HEK293T (cell line): ENCODE results near the gene DERL3.

ENCODE experiments used
- CTCF ChIA-PET: fragments of 350-600 bp; formaldehyde crosslinking; extraction: SDS; loops from one replicate; lab custom pipeline; 2021; ENCODE audit warnings: antibody characterized with exemption, inconsistent platforms; lab: Yijun Ruan, JAX
- POLR2A ChIA-PET: fragments of 350-600 bp; formaldehyde crosslinking; extraction: SDS; loops from one replicate; lab custom pipeline; 2020; ENCODE audit warnings: antibody characterized with exemption, inconsistent platforms; lab: Yijun Ruan, JAX
- DNase-seq: peaks from one replicate; pipeline ENCODE4 v3.0.0; 2012; ENCODE audit warnings: mixed read lengths; ENCODE audit errors: extremely low spot score
- ARNT ChIP-seq: fragments of 450-650 bp; IDR thresholded peaks from 2 replicates; pipeline ENCODE4 v1.6.1; 2017; ENCODE audit warnings: mild to moderate bottlenecking
- BHLHE40 ChIP-seq: fragments of 450-650 bp; IDR thresholded peaks from 2 replicates; pipeline ENCODE4 v1.6.1; 2016; ENCODE audit warnings: mild to moderate bottlenecking, moderate library complexity, borderline replicate concordance
- CTBP1 ChIP-seq: fragments of 450-650 bp; IDR thresholded peaks from 2 replicates; pipeline ENCODE4 v1.6.1; 2016; ENCODE audit warnings: borderline replicate concordance
- ELF4 ChIP-seq: fragments of 450-650 bp; IDR thresholded peaks from 2 replicates; pipeline ENCODE4 v1.6.1; 2017; ENCODE audit warnings: antibody characterized with exemption
- FOXA1 ChIP-seq: fragments of 450-650 bp; IDR thresholded peaks from 2 replicates; pipeline ENCODE4 v1.6.1; 2016; ENCODE audit warnings: mild to moderate bottlenecking
- FOXK2 ChIP-seq: fragments of 450-650 bp; IDR thresholded peaks from 2 replicates; pipeline ENCODE4 v1.6.1; 2016; ENCODE audit warnings: mild to moderate bottlenecking
- FOXM1 ChIP-seq: fragments of 450-650 bp; IDR thresholded peaks from 2 replicates; pipeline ENCODE4 v1.6.1; 2017; ENCODE audit warnings: mild to moderate bottlenecking, borderline replicate concordance
- HDGF ChIP-seq: fragments of 450-650 bp; IDR thresholded peaks from 2 replicates; pipeline ENCODE4 v1.6.1; 2017; ENCODE audit warnings: antibody characterized with exemption, borderline replicate concordance
- L3MBTL2 ChIP-seq: fragments of 450-650 bp; conservative IDR thresholded peaks from 2 replicates; pipeline ENCODE4 v1.6.1; 2016; ENCODE audit warnings: mild to moderate bottlenecking
- LEF1 ChIP-seq: fragments of 450-650 bp; IDR thresholded peaks from 2 replicates; pipeline ENCODE4 v1.6.1; 2017; ENCODE audit warnings: mild to moderate bottlenecking, borderline replicate concordance
- NFRKB ChIP-seq: fragments of 450-650 bp; IDR thresholded peaks from 2 replicates; pipeline ENCODE4 v1.6.1; 2016; ENCODE audit warnings: mild to moderate bottlenecking, moderate library complexity
- PKNOX1 ChIP-seq: fragments of 450-650 bp; IDR thresholded peaks from 2 replicates; pipeline ENCODE4 v1.6.1; 2016
- SP1 ChIP-seq: fragments of 450-650 bp; IDR thresholded peaks from 2 replicates; pipeline ENCODE4 v1.6.1; 2017
- SUZ12 ChIP-seq: fragments of 450-650 bp; IDR thresholded peaks from 2 replicates; pipeline ENCODE4 v1.6.1; 2016; ENCODE audit warnings: mild to moderate bottlenecking
- TARDBP ChIP-seq: fragments of 450-650 bp; IDR thresholded peaks from 2 replicates; pipeline ENCODE4 v1.6.1; 2016
- ZNF384 ChIP-seq: fragments of 450-650 bp; IDR thresholded peaks from 2 replicates; pipeline ENCODE4 v1.6.1; 2016

Gene DERL3

GRCh38 chr22:23791738-23792645 lies 46.8 kb downstream of the DERL3 start:
- ChIA-PET POLR2A (interaction anchor here (0.7 to 1.2 kb wide), 2 partner anchors 11 to 122 kb away, joined by 3 read pairs; no protein-coding TSS in a partner anchor), CTCF (no interaction called here)
- DNase-seq = no peak
- no peak for TF ChIP-seq CTBP1
- TF ChIP-seq HDGF = no peak
- TF ChIP-seq FOXA1 = no peak
- no peak for TF ChIP-seq FOXM1
- TF ChIP-seq SP1 = no peak
- TF ChIP-seq ARNT = no peak
- TF ChIP-seq SUZ12 = no peak
- no peak for TF ChIP-seq LEF1
- no peak for TF ChIP-seq ZNF384
- TF ChIP-seq NFRKB = no peak
- no peak for TF ChIP-seq ELF4
- TF ChIP-seq TARDBP = no peak
- no peak for TF ChIP-seq FOXK2
- no peak for TF ChIP-seq PKNOX1
- no peak for TF ChIP-seq BHLHE40
- TF ChIP-seq L3MBTL2 = no peak

GRCh38 chr22:23790819-23791737 lies 47.7 kb downstream of the DERL3 start:
- no peak for TF ChIP-seq ELF4
- TF ChIP-seq FOXK2 = no peak
- no peak for TF ChIP-seq SUZ12
- TF ChIP-seq HDGF = no peak
- TF ChIP-seq TARDBP = no peak
- no peak for TF ChIP-seq FOXM1
- TF ChIP-seq L3MBTL2 = no peak
- TF ChIP-seq LEF1 = no peak
- no peak for TF ChIP-seq BHLHE40
- no peak for TF ChIP-seq PKNOX1
- no peak for TF ChIP-seq CTBP1
- TF ChIP-seq NFRKB = no peak
- TF ChIP-seq FOXA1 = no peak
- no peak for TF ChIP-seq ARNT
- no peak for TF ChIP-seq SP1
- no peak for TF ChIP-seq ZNF384
- ChIA-PET POLR2A (no interaction called here), CTCF (no interaction called here)
- no peak for DNase-seq

GRCh38 chr22:23789638-23790037 lies 49.2 kb downstream of the DERL3 start:
- DNase-seq = no peak
- CTCF ChIA-PET = interaction anchor here (1.2 to 1.5 kb wide), 2 partner anchors 15 to 105 kb away, joined by 3 to 4 read pairs; partner anchors contain the start of gene MIF
- TF ChIP-seq ELF4 (no peak), BHLHE40 (no peak), ZNF384 (no peak), ARNT (no peak), HDGF (no peak), FOXA1 (no peak), FOXM1 (no peak), SUZ12 (no peak), FOXK2 (no peak), SP1 (no peak), PKNOX1 (no peak), CTBP1 (no peak), NFRKB (no peak), LEF1 (no peak), TARDBP (no peak)
- POLR2A ChIA-PET = interaction anchor here (1.5 to 1.8 kb wide), 2 partner anchors 22 to 68 kb away, joined by 4 to 5 read pairs; partner anchors contain the start of genes CHCHD10 and SLC2A11

GRCh38 chr22:23789121-23789520 lies 49.7 kb downstream of the DERL3 start:
- TF ChIP-seq ZNF384 = no peak
- no peak for TF ChIP-seq HDGF
- TF ChIP-seq SUZ12 = no peak
- no peak for TF ChIP-seq FOXK2
- no peak for TF ChIP-seq ELF4
- TF ChIP-seq ARNT = no peak
- TF ChIP-seq SP1 = no peak
- no peak for TF ChIP-seq FOXA1
- no peak for TF ChIP-seq CTBP1
- TF ChIP-seq NFRKB = no peak
- no peak for TF ChIP-seq PKNOX1
- TF ChIP-seq LEF1 = no peak
- TF ChIP-seq FOXM1 = no peak
- TF ChIP-seq TARDBP = no peak
- no peak for TF ChIP-seq BHLHE40
- no peak for TF ChIP-seq L3MBTL2
- ChIA-PET POLR2A (interaction anchor here (1.5 to 1.8 kb wide), 2 partner anchors 21 to 68 kb away, joined by 4 to 5 read pairs; partner anchors contain the start of genes CHCHD10 and SLC2A11), CTCF (interaction anchor here (0.6 to 1.5 kb wide), 3 partner anchors 15 to 529 kb away, joined by 3 to 4 read pairs (median 3); partner anchors contain the start of gene MIF)
- DNase-seq = no peak
